CD14-positive monocyte (primary cell): Measurements from ENCODE around the gene SPOPL. TPM values are rescaled to one million over a fixed set of nuclear protein-coding genes. Genes with fewer than 3 reads are reported as not detected.

ENCODE experiments used
- DNase-seq, 3 donors: peaks; one replicate each; pipeline ENCODE4 v3.0.0-alpha.2; 2011 to 2022
- H2AFZ ChIP-seq: 2 replicates; pipeline ENCODE4 v1.6.0; 2012; ENCODE audit warnings: mild to moderate bottlenecking, low read depth, low read length, inconsistent platforms; ENCODE audit not compliant: insufficient read depth, poor library complexity, severe bottlenecking
- H3K27ac ChIP-seq, 2 donors: 1 replicate in 1 of 2; 2 replicates in 1 of 2; pipeline ENCODE4 v1.5.1; 2012 to 2013; ENCODE audit warnings: low read length in 2 of 2, control low read depth in 1 of 2, inconsistent platforms in 1 of 2, low read depth in 1 of 2, mild to moderate bottlenecking in 1 of 2
- H3K27me3 ChIP-seq, 2 donors: one replicate each; pipeline versions ENCODE4 v1.6.0 to v1.6.1; 2011 to 2013; ENCODE audit warnings: low read length in 2 of 2; ENCODE audit not compliant: control insufficient read depth in 2 of 2, insufficient read depth in 2 of 2
- H3K36me3 ChIP-seq, 2 donors: replicated peaks in 1 of 2; 1 replicate in 1 of 2; 2 replicates in 1 of 2; pipeline versions ENCODE4 v1.5.1 to v1.6.1; 2012 to 2013; ENCODE audit warnings: low read length in 2 of 2, control low read depth in 1 of 2, inconsistent platforms in 1 of 2, mild to moderate bottlenecking in 1 of 2; ENCODE audit not compliant: insufficient read depth in 2 of 2, control insufficient read depth in 1 of 2
- H3K4me1 ChIP-seq, 2 donors: 1 replicate in 1 of 2; 2 replicates in 1 of 2; pipeline versions ENCODE4 v1.5.1 to v1.6.1; 2012 to 2013; ENCODE audit warnings: low read length in 2 of 2, control low read depth in 1 of 2, inconsistent platforms in 1 of 2, mild to moderate bottlenecking in 1 of 2, moderate library complexity in 1 of 2; ENCODE audit not compliant: insufficient read depth in 2 of 2, control insufficient read depth in 1 of 2
- H3K4me2 ChIP-seq: replicated peaks from 2 replicates; pipeline ENCODE3; 2012; ENCODE audit warnings: low read length, moderate library complexity, mild to moderate bottlenecking; ENCODE audit not compliant: poor library complexity, severe bottlenecking; ENCODE audit errors: extremely low read depth
- H3K4me3 ChIP-seq, 3 experiments: fragments of 200-600 bp in 1 of 3; sonication (generic) in 1 of 3; replicated peaks in 1 of 3; 1 replicate in 2 of 3; 2 replicates in 1 of 3; pipeline ENCODE4 v1.5.1; 2011 to 2013; ENCODE audit warnings: low read length in 3 of 3, mild to moderate bottlenecking in 3 of 3, control low read depth in 2 of 3, low read depth in 2 of 3, inconsistent platforms in 1 of 3, moderate library complexity in 1 of 3
- H3K79me2 ChIP-seq: 2 replicates; pipeline ENCODE4 v1.6.0; 2012; ENCODE audit warnings: mild to moderate bottlenecking, control low read depth, inconsistent platforms, low read length, moderate library complexity; ENCODE audit not compliant: insufficient read depth
- H3K9ac ChIP-seq: 2 replicates; pipeline ENCODE4 v1.6.0; 2017; ENCODE audit warnings: low read length, mild to moderate bottlenecking; ENCODE audit not compliant: insufficient read depth, poor library complexity, severe bottlenecking
- H3K9me3 ChIP-seq, 2 donors: replicated peaks in 1 of 2; 1 replicate in 1 of 2; 2 replicates in 1 of 2; pipeline versions ENCODE4 v1.5.1 to v1.6.1; 2012 to 2013; ENCODE audit warnings: low read length in 2 of 2, control low read depth in 1 of 2; ENCODE audit not compliant: control insufficient read depth in 1 of 2, insufficient read depth in 1 of 2
- H4K20me1 ChIP-seq: 2 replicates; pipeline ENCODE4 v1.6.0; 2012; ENCODE audit warnings: mild to moderate bottlenecking, low read length, control low read depth, moderate library complexity; ENCODE audit not compliant: insufficient read depth
- H3K27ac Mint-ChIP-seq, 7 donors: one replicate each; pipeline ENCODE4 v1.8.0; 2020; ENCODE audit warnings: mild to moderate bottlenecking in 7 of 7, mixed read lengths in 7 of 7, moderate library complexity in 6 of 7, inconsistent platforms in 2 of 7
- H3K27me3 Mint-ChIP-seq, 3 donors: one replicate each; pipeline ENCODE4 v1.8.0; 2021 to 2022; ENCODE audit warnings: low read depth in 3 of 3, mild to moderate bottlenecking in 3 of 3, mixed read lengths in 3 of 3, moderate library complexity in 3 of 3, inconsistent platforms in 1 of 3
- H3K36me3 Mint-ChIP-seq, 2 donors: one replicate each; pipeline ENCODE4 v1.8.0; 2020; ENCODE audit warnings: mixed read lengths in 2 of 2, inconsistent platforms in 1 of 2, mild to moderate bottlenecking in 1 of 2
- H3K4me1 Mint-ChIP-seq: one replicate; pipeline ENCODE4 v1.8.0; 2020; ENCODE audit warnings: mild to moderate bottlenecking, mixed read lengths
- H3K4me3 Mint-ChIP-seq, 2 donors: one replicate each; pipeline ENCODE4 v1.8.0; 2020; ENCODE audit warnings: mild to moderate bottlenecking in 2 of 2, mixed read lengths in 2 of 2, moderate library complexity in 1 of 2
- H3K9me3 Mint-ChIP-seq, 7 donors: one replicate each; pipeline ENCODE4 v1.8.0; 2020 to 2022; ENCODE audit warnings: mixed read lengths in 7 of 7, mild to moderate bottlenecking in 6 of 7, moderate library complexity in 6 of 7, inconsistent platforms in 2 of 7
- CTCF ChIP-seq: fragments of 200-600 bp; IDR thresholded peaks from one replicate; pipeline ENCODE4 v1.8.0; 2022; ENCODE audit warnings: antibody characterized with exemption, mild to moderate bottlenecking
- WGBS: methylation state at CpG from one replicate; pipeline ENCODE4 v1.1.5; 2013; ENCODE audit warnings: missing lambda C conversion rate; ENCODE audit not compliant: insufficient coverage; 5-methylcytosine and 5-hydroxymethylcytosine counted together
- intact Hi-C, 2 donors: fragments of 100-400 bp; cut with micrococcal nuclease; formaldehyde crosslinking; loops; one replicate each; pipeline versions ENCODE4 v1.15.0 to v1.15.1; 2023
- polyA plus RNA-seq, 3 donors: library from polyadenylated mRNA; depleted of rRNA in 1 of 3; unstranded in 2 of 3; stranded (reverse) in 1 of 3; fragments of 300-500 nt in 2 of 3; fragments of >200 nt in 1 of 3; fragmentation: Illumina TruSeq in 2 of 3; gene quantifications; 1 replicate in 2 of 3; 2 replicates in 1 of 3; pipeline ENCODE4 v1.2.3, GENCODE V29; 2012 to 2021

The SPOPL gene
- polyA plus RNA-seq, 3 donors = 13.1 to 22.4 (median 18.1) TPM

DNA sequence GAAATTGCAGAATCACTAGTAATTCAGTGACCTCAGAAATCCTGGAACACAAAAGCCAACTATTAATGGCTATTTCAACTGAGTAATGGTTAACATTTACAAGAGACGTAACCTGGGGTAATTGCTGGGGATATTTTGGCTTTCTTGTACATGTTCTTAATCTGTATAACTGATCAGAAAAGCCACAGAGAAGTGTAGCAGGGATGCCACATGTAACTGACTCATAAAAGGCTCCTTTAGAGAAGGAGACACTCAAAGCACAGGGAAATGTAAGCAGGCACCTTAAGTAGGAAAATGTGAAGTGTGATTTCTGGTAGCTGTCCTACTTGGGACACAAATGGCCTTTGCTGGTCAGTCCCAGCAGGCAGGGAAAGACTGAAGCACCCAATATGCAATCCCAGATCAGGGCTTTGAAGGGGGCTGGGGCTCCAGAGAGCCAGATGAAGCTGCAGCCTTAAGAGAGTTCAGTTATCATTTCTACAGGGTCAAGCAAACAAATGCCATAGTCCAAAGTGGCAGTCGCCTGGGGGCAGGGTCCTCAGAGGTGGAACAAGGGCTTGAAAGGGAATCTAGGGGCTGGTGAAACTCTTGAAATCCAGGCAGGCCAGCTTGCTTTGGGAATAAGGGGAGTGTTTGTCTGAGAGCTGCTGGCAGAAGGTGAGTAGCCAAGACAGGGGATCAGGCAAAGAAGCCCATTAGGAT is 7.2 kb upstream of the SPOPL start:
- no peak for DNase-seq
- intact Hi-C loops = no loop called here

GRCh38 chr2:138495384-138495783 is 6.2 kb upstream of the SPOPL start:
- 100% methylated on average over 1 of the region's 2 CpGs for WGBS

More for the DNA sequence above, 7.2 kb upstream of the SPOPL start:
- peak overlapping the region in 1 of 7 donors; percentile 8 for H3K27ac Mint-ChIP-seq
- Histone ChIP-seq H3K36me3 (no peaks in the 10 kb centered on the region), H3K4me1 (peaks cover 3 to 12% of the 10 kb centered on the region in 2 donors), H3K27ac (no peak overlapping the region), H4K20me1 (no peaks in the 10 kb centered on the region), H3K27me3 (no peaks in the 10 kb centered on the region), H3K79me2 (no peaks in the 10 kb centered on the region), H3K4me2 (no peak overlapping the region), H3K4me3 (no peak overlapping the region), H3K9ac (no peak overlapping the region), H3K9me3 (no peaks in the 10 kb centered on the region), H2AFZ (no peak overlapping the region)
- H3K27me3 Mint-ChIP-seq = peaks cover 0 to 2% (median 0%) of the 10 kb centered on the region in 3 donors
- 60% methylated on average over 1 of the region's 2 CpGs for WGBS
- peaks cover 11 to 17% of the 10 kb centered on the region in 2 donors for H3K36me3 Mint-ChIP-seq
- no peak overlapping the region for H3K4me3 Mint-ChIP-seq
- peaks cover 9% of the 10 kb centered on the region for H3K4me1 Mint-ChIP-seq
- H3K9me3 Mint-ChIP-seq = no peaks in the 10 kb centered on the region
- TF ChIP-seq CTCF = no peak

More at GRCh38 chr2:138495384-138495783, 6.2 kb upstream of the SPOPL start:
- Mint-ChIP-seq H3K4me1 (peaks cover 19% of the 10 kb centered on the region), H3K4me3 (no peak overlapping the region), H3K27me3 (peaks cover 0 to 2% (median 0%) of the 10 kb centered on the region in 3 donors), H3K36me3 (peaks cover 11 to 17% of the 10 kb centered on the region in 2 donors), H3K27ac (peak overlapping the region in 2 of 7 donors; percentile 13 to 51), H3K9me3 (no peaks in the 10 kb centered on the region)
- Histone ChIP-seq H3K4me3 (no peak overlapping the region), H3K4me2 (no peak overlapping the region), H3K4me1 (peaks cover 13 to 22% of the 10 kb centered on the region in 2 donors), H3K9ac (no peak overlapping the region), H3K79me2 (peaks cover 5% of the 10 kb centered on the region), H3K9me3 (no peaks in the 10 kb centered on the region), H4K20me1 (no peaks in the 10 kb centered on the region), H3K27me3 (no peaks in the 10 kb centered on the region), H3K27ac (no peak overlapping the region), H3K36me3 (no peaks in the 10 kb centered on the region), H2AFZ (no peak overlapping the region)
- intact Hi-C loops = no loop called here
- no peak for TF ChIP-seq CTCF
- DNase-seq = no peak
